ENCODE results near the gene AEBP2.
A peak's percentile ranks its signal among the peaks of the same experiment; 100 is the strongest.

The AEBP2 gene

GRCh38 chr12:19440916-19441315 is 1.6 kb downstream of the AEBP2 start:
- no peak overlapping the region for H4K5ac ChIP-seq (ENCODE audit: low read length)
- peak overlapping the region; percentile 19 for H3K4me2 ChIP-seq (ENCODE audit: low read length)
- no peaks in the 10 kb centered on the region for H3K36me3 ChIP-seq (ENCODE audit: control insufficient read depth, insufficient read depth, low read length)
- no peak overlapping the region for H2BK120ac ChIP-seq (ENCODE audit: low read depth, low read length)
- peaks cover 3% of the 10 kb centered on the region for H3K4me1 ChIP-seq (ENCODE audit: control insufficient read depth, low read depth, low read length)
- H2AK5ac ChIP-seq (ENCODE audit: low read length) = no peak overlapping the region
- H2BK15ac ChIP-seq (replicated peaks; ENCODE audit: low read depth) = no peak overlapping the region
- H3K79me2 ChIP-seq (ENCODE audit: control insufficient read depth, insufficient read depth, low read length) = peaks cover 49% of the 10 kb centered on the region
- peak overlapping the region; percentile 96 for H3K9ac ChIP-seq (ENCODE audit: low read length)
- H3K4me3 ChIP-seq (ENCODE audit: low read length) = peak overlapping the region; percentile 60
- no peaks in the 10 kb centered on the region for H3K79me1 ChIP-seq (ENCODE audit: low read length)
- no peaks in the 10 kb centered on the region for H3K27me3 ChIP-seq (ENCODE audit: insufficient read depth, low read length, poor library complexity)
- no peak overlapping the region for H3K4ac ChIP-seq (ENCODE audit: low read depth, low read length)
- no peak for DNase-seq
- H3K56ac ChIP-seq (ENCODE audit: low read length) = peak overlapping the region; percentile 99
- H4K8ac ChIP-seq (ENCODE audit: low read depth, low read length) = no peak overlapping the region
- no peak overlapping the region for H2BK5ac ChIP-seq (ENCODE audit: low read length)
- no peak overlapping the region for H3K23ac ChIP-seq (ENCODE audit: low read length)
- WGBS (ENCODE audit: extremely low coverage, insufficient coverage, low lambda C conversion rate) = no CpG with 5 or more reads among the region's 8 CpGs
- H3K27ac ChIP-seq (ENCODE audit: low read depth, low read length) = no peak overlapping the region
- H3K18ac ChIP-seq (ENCODE audit: low read length) = no peak overlapping the region

GRCh38 chr12:19443585-19443984 is 4.3 kb downstream of the AEBP2 start:
- H3K27ac ChIP-seq (ENCODE audit: low read depth, low read length) = no peak overlapping the region
- H3K18ac ChIP-seq (ENCODE audit: low read length) = no peak overlapping the region
- H3K27me3 ChIP-seq (ENCODE audit: insufficient read depth, low read length, poor library complexity) = no peaks in the 10 kb centered on the region
- H3K4me3 ChIP-seq (ENCODE audit: low read length) = no peak overlapping the region
- H2BK5ac ChIP-seq (ENCODE audit: low read length) = no peak overlapping the region
- H3K23ac ChIP-seq (ENCODE audit: low read length) = no peak overlapping the region
- H4K5ac ChIP-seq (ENCODE audit: low read length) = no peak overlapping the region
- no peak overlapping the region for H2AK5ac ChIP-seq (ENCODE audit: low read length)
- no peak overlapping the region for H4K8ac ChIP-seq (ENCODE audit: low read depth, low read length)
- H3K4me2 ChIP-seq (ENCODE audit: low read length) = no peak overlapping the region
- WGBS (ENCODE audit: extremely low coverage, insufficient coverage, low lambda C conversion rate) = 100% methylated on average over 1 of the region's 4 CpGs
- no peak overlapping the region for H2BK15ac ChIP-seq (replicated peaks; ENCODE audit: low read depth)
- H2BK120ac ChIP-seq (ENCODE audit: low read depth, low read length) = no peak overlapping the region
- peaks cover 73% of the 10 kb centered on the region for H3K79me2 ChIP-seq (ENCODE audit: control insufficient read depth, insufficient read depth, low read length)
- no peaks in the 10 kb centered on the region for H3K36me3 ChIP-seq (ENCODE audit: control insufficient read depth, insufficient read depth, low read length)
- H3K79me1 ChIP-seq (ENCODE audit: low read length) = peaks cover 2% of the 10 kb centered on the region
- no peak overlapping the region for H3K56ac ChIP-seq (ENCODE audit: low read length)
- no peak for DNase-seq
- no peak overlapping the region for H3K9ac ChIP-seq (ENCODE audit: low read length)
- H3K4me1 ChIP-seq (ENCODE audit: control insufficient read depth, low read depth, low read length) = peaks cover 3% of the 10 kb centered on the region
- H3K4ac ChIP-seq (ENCODE audit: low read depth, low read length) = no peak overlapping the region

- Histone ChIP-seq H2AK5ac (ENCODE audit: low read length) (no peak overlapping the region), H3K79me2 (ENCODE audit: control insufficient read depth, insufficient read depth, low read length) (peaks cover 75% of the 10 kb centered on the region), H3K9ac (ENCODE audit: low read length) (no peak overlapping the region), H3K27me3 (ENCODE audit: insufficient read depth, low read length, poor library complexity) (no peaks in the 10 kb centered on the region), H2BK120ac (ENCODE audit: low read depth, low read length) (no peak overlapping the region), H3K18ac (ENCODE audit: low read length) (no peak overlapping the region), H3K36me3 (ENCODE audit: control insufficient read depth, insufficient read depth, low read length) (no peaks in the 10 kb centered on the region), H3K4me2 (ENCODE audit: low read length) (no peak overlapping the region), H4K5ac (ENCODE audit: low read length) (no peak overlapping the region), H4K8ac (ENCODE audit: low read depth, low read length) (no peak overlapping the region), H3K23ac (ENCODE audit: low read length) (no peak overlapping the region), H2BK15ac (replicated peaks; ENCODE audit: low read depth) (no peak overlapping the region), H2BK5ac (ENCODE audit: low read length) (no peak overlapping the region), H3K4me3 (ENCODE audit: low read length) (no peak overlapping the region), H3K4me1 (ENCODE audit: control insufficient read depth, low read depth, low read length) (no peaks in the 10 kb centered on the region), H3K27ac (ENCODE audit: low read depth, low read length) (no peak overlapping the region), H3K4ac (ENCODE audit: low read depth, low read length) (no peak overlapping the region), H3K79me1 (ENCODE audit: low read length) (peaks cover 2% of the 10 kb centered on the region), H3K56ac (ENCODE audit: low read length) (no peak overlapping the region)
- DNase-seq = no peak
- WGBS (ENCODE audit: extremely low coverage, insufficient coverage, low lambda C conversion rate) = no CpG with 5 or more reads among the region's 3 CpGs
Observed at GRCh38 chr12:19444097-19444496, 4.8 kb downstream of the AEBP2 start.

- no peak overlapping the region for H2BK120ac ChIP-seq (ENCODE audit: low read depth, low read length)
- H2AK5ac ChIP-seq (ENCODE audit: low read length) = no peak overlapping the region
- H3K56ac ChIP-seq (ENCODE audit: low read length) = no peak overlapping the region
- H2BK5ac ChIP-seq (ENCODE audit: low read length) = no peak overlapping the region
- H3K79me2 ChIP-seq (ENCODE audit: control insufficient read depth, insufficient read depth, low read length) = peaks cover 78% of the 10 kb centered on the region
- H3K4me2 ChIP-seq (ENCODE audit: low read length) = no peak overlapping the region
- no peak overlapping the region for H3K23ac ChIP-seq (ENCODE audit: low read length)
- H3K9ac ChIP-seq (ENCODE audit: low read length) = no peak overlapping the region
- no peak overlapping the region for H4K8ac ChIP-seq (ENCODE audit: low read depth, low read length)
- no peak for DNase-seq
- H4K5ac ChIP-seq (ENCODE audit: low read length) = no peak overlapping the region
- H3K36me3 ChIP-seq (ENCODE audit: control insufficient read depth, insufficient read depth, low read length) = no peaks in the 10 kb centered on the region
- no peaks in the 10 kb centered on the region for H3K4me1 ChIP-seq (ENCODE audit: control insufficient read depth, low read depth, low read length)
- no peak overlapping the region for H3K4ac ChIP-seq (ENCODE audit: low read depth, low read length)
- H3K27ac ChIP-seq (ENCODE audit: low read depth, low read length) = no peak overlapping the region
- no CpG with 5 or more reads among the region's 8 CpGs for WGBS (ENCODE audit: extremely low coverage, insufficient coverage, low lambda C conversion rate)
- no peaks in the 10 kb centered on the region for H3K27me3 ChIP-seq (ENCODE audit: insufficient read depth, low read length, poor library complexity)
- H3K18ac ChIP-seq (ENCODE audit: low read length) = no peak overlapping the region
- H3K4me3 ChIP-seq (ENCODE audit: low read length) = no peak overlapping the region
- H3K79me1 ChIP-seq (ENCODE audit: low read length) = peaks cover 2% of the 10 kb centered on the region
- no peak overlapping the region for H2BK15ac ChIP-seq (replicated peaks; ENCODE audit: low read depth)
Observed at GRCh38 chr12:19447386-19447785, 8.1 kb downstream of the AEBP2 start.

- H3K36me3 ChIP-seq (ENCODE audit: control insufficient read depth, insufficient read depth, low read length) = no peaks in the 10 kb centered on the region
- H3K4me2 ChIP-seq (ENCODE audit: low read length) = no peak overlapping the region
- H3K4me1 ChIP-seq (ENCODE audit: control insufficient read depth, low read depth, low read length) = no peaks in the 10 kb centered on the region
- H4K8ac ChIP-seq (ENCODE audit: low read depth, low read length) = no peak overlapping the region
- no peak overlapping the region for H3K23ac ChIP-seq (ENCODE audit: low read length)
- no peak for DNase-seq
- no peak overlapping the region for H3K18ac ChIP-seq (ENCODE audit: low read length)
- WGBS (ENCODE audit: extremely low coverage, insufficient coverage, low lambda C conversion rate) = no CpG with 5 or more reads among the region's 4 CpGs
- H2BK120ac ChIP-seq (ENCODE audit: low read depth, low read length) = no peak overlapping the region
- H3K27me3 ChIP-seq (ENCODE audit: insufficient read depth, low read length, poor library complexity) = no peaks in the 10 kb centered on the region
- no peak overlapping the region for H3K27ac ChIP-seq (ENCODE audit: low read depth, low read length)
- no peak overlapping the region for H2BK5ac ChIP-seq (ENCODE audit: low read length)
- no peak overlapping the region for H4K5ac ChIP-seq (ENCODE audit: low read length)
- no peak overlapping the region for H3K4me3 ChIP-seq (ENCODE audit: low read length)
- H3K79me2 ChIP-seq (ENCODE audit: control insufficient read depth, insufficient read depth, low read length) = peaks cover 80% of the 10 kb centered on the region
- no peak overlapping the region for H2BK15ac ChIP-seq (replicated peaks; ENCODE audit: low read depth)
- H2AK5ac ChIP-seq (ENCODE audit: low read length) = no peak overlapping the region
- no peak overlapping the region for H3K9ac ChIP-seq (ENCODE audit: low read length)
- no peak overlapping the region for H3K56ac ChIP-seq (ENCODE audit: low read length)
- peaks cover 2% of the 10 kb centered on the region for H3K79me1 ChIP-seq (ENCODE audit: low read length)
- no peak overlapping the region for H3K4ac ChIP-seq (ENCODE audit: low read depth, low read length)
Observed at GRCh38 chr12:19449814-19450213, 10.5 kb downstream of the AEBP2 start.

GRCh38 chr12:19450362-19450761 is 11.1 kb downstream of the AEBP2 start:
- Histone ChIP-seq H2AK5ac (ENCODE audit: low read length) (no peak overlapping the region), H3K79me1 (ENCODE audit: low read length) (peaks cover 3% of the 10 kb centered on the region), H3K4ac (ENCODE audit: low read depth, low read length) (no peak overlapping the region), H3K4me1 (ENCODE audit: control insufficient read depth, low read depth, low read length) (no peaks in the 10 kb centered on the region), H3K36me3 (ENCODE audit: control insufficient read depth, insufficient read depth, low read length) (no peaks in the 10 kb centered on the region), H4K5ac (ENCODE audit: low read length) (no peak overlapping the region), H4K8ac (ENCODE audit: low read depth, low read length) (no peak overlapping the region), H3K56ac (ENCODE audit: low read length) (no peak overlapping the region), H3K18ac (ENCODE audit: low read length) (no peak overlapping the region), H2BK15ac (replicated peaks; ENCODE audit: low read depth) (no peak overlapping the region), H3K79me2 (ENCODE audit: control insufficient read depth, insufficient read depth, low read length) (peaks cover 81% of the 10 kb centered on the region), H3K23ac (ENCODE audit: low read length) (no peak overlapping the region), H3K9ac (ENCODE audit: low read length) (no peak overlapping the region), H2BK120ac (ENCODE audit: low read depth, low read length) (no peak overlapping the region), H3K27me3 (ENCODE audit: insufficient read depth, low read length, poor library complexity) (no peaks in the 10 kb centered on the region), H3K4me3 (ENCODE audit: low read length) (no peak overlapping the region), H2BK5ac (ENCODE audit: low read length) (no peak overlapping the region), H3K27ac (ENCODE audit: low read depth, low read length) (no peak overlapping the region), H3K4me2 (ENCODE audit: low read length) (no peak overlapping the region)
- DNase-seq = no peak
- WGBS (ENCODE audit: extremely low coverage, insufficient coverage, low lambda C conversion rate) = no CpG with 5 or more reads among the region's 4 CpGs
